ENCODE measurements around the gene FAM229A. TPM values are rescaled to one million over a fixed set of nuclear protein-coding genes. Genes with fewer than 3 reads are reported as not detected.
A peak's percentile ranks its signal among the peaks of the same experiment; 100 is the strongest.

The FAM229A gene
- total and polyA plus RNA-seq, 9 of the 15 experiments (the other 6 are each of a cell fraction or from before 2014, with no cell fraction given): 0.04 to 21.6 (median 7.4) TPM

DNA sequence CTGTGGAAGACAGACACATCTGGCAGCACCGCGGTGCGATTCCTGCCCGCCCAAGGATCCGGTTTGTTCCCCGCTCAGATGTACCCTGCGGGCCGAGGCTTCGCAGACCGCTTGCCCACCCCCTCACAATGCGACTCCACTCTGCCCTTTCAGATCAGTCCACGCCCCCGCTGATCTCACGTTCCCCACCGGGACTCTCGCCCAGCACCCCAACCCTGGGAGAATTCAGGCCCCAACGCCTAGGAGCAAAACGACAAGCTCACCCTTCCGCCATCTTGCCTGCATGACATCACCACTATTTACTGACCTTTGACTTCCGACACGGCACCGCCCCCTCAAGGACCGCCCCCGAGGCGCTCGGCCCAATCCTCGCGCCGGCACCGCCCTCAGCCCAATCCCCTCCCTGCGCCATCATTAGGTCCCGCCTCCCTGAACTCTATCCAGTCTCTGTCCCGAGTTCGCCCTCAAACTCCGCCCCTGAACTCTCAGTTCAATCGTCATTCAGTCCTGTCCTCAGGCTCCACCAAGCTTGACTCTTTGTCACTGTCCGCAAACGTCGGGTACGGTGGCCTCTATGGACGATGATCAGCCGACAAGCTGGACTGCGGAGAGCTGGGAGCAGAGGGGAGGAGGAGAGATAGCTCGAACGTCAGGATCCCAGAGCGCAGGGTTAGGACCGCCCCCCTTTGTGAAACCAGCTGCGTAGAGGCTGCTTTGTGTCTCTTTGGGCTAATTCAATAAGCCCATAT, 32.0 kb upstream of the FAM229A start, which contains the start of gene BSDC1 (continued):
- TF ChIP-seq, protein P1, sequence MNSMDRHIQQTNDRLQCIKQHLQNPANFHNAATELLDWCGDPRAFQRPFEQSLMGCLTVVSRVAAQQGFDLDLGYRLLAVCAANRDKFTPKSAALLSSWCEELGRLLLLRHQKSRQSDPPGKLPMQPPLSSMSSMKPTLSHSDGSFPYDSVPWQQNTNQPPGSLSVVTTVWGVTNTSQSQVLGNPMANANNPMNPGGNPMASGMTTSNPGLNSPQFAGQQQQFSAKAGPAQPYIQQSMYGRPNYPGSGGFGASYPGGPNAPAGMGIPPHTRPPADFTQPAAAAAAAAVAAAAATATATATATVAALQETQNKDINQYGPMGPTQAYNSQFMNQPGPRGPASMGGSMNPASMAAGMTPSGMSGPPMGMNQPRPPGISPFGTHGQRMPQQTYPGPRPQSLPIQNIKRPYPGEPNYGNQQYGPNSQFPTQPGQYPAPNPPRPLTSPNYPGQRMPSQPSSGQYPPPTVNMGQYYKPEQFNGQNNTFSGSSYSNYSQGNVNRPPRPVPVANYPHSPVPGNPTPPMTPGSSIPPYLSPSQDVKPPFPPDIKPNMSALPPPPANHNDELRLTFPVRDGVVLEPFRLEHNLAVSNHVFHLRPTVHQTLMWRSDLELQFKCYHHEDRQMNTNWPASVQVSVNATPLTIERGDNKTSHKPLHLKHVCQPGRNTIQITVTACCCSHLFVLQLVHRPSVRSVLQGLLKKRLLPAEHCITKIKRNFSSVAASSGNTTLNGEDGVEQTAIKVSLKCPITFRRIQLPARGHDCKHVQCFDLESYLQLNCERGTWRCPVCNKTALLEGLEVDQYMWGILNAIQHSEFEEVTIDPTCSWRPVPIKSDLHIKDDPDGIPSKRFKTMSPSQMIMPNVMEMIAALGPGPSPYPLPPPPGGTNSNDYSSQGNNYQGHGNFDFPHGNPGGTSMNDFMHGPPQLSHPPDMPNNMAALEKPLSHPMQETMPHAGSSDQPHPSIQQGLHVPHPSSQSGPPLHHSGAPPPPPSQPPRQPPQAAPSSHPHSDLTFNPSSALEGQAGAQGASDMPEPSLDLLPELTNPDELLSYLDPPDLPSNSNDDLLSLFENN (IDR thresholded peaks at IDR 0.05; ENCODE audit: low read depth in 2 of 2, low read length in 2 of 2): peak in 1 of 2 experiments; percentile 80; a peak in 2 of 4 replicates
- TF ChIP-seq ZNF12 (CRISPR knock-in tag; IDR thresholded peaks at IDR 0.05) (no peak), ILF3 (IDR thresholded peaks at IDR 0.05; ENCODE audit: borderline replicate concordance) (no peak), CBFA2T3 (IDR thresholded peaks at IDR 0.05) (peak; percentile 64), TGIF2 (CRISPR knock-in tag; IDR thresholded peaks at IDR 0.05) (no peak), SREBF1 (IDR thresholded peaks at IDR 0.05; ENCODE audit: borderline replicate concordance, low read depth, low read length) (peak; percentile 63; the same call in 1 of the 2 replicates), ZNF507 (tag; conservative IDR thresholded peaks at IDR 0.05) (no peak), SIX5 (IDR thresholded peaks at IDR 0.05; ENCODE audit: borderline replicate concordance in 1 of 2, insufficient read depth in 1 of 2, low read depth in 1 of 2, low read length in 2 of 2) (peak in 1 of 2 experiments; percentile 33; a peak in 1 of 4 replicates), SLC30A9 (CRISPR knock-in tag; IDR thresholded peaks at IDR 0.05) (no peak), CCNT2 (IDR thresholded peaks at IDR 0.05; ENCODE audit: borderline replicate concordance, extremely low read depth, insufficient read length, low read depth, low read length) (peak; percentile 62), KLF13 (tag; IDR thresholded peaks at IDR 0.05; ENCODE audit: borderline replicate concordance, low read depth) (peak; percentile 94), PYGO2 (tag; IDR thresholded peaks at IDR 0.05) (no peak), ZNF644 (tag; IDR thresholded peaks at IDR 0.05; ENCODE audit: low read depth) (peak; percentile 36; the same call in 1 of the 2 replicates), ZBTB1 (CRISPR knock-in tag; IDR thresholded peaks at IDR 0.05; ENCODE audit: borderline replicate concordance, low read depth) (no peak), SRF (CRISPR knock-in tag; IDR thresholded peaks at IDR 0.05) (peak in 1 of 2 experiments; percentile 90; a peak in 2 of 4 replicates)
- TF ChIP-seq, protein P2, sequence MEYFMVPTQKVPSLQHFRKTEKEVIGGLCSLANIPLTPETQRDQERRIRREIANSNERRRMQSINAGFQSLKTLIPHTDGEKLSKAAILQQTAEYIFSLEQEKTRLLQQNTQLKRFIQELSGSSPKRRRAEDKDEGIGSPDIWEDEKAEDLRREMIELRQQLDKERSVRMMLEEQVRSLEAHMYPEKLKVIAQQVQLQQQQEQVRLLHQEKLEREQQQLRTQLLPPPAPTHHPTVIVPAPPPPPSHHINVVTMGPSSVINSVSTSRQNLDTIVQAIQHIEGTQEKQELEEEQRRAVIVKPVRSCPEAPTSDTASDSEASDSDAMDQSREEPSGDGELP (CRISPR knock-in tag; IDR thresholded peaks at IDR 0.05; ENCODE audit: borderline replicate concordance): peak; percentile 99
- TF ChIP-seq, protein P3, sequence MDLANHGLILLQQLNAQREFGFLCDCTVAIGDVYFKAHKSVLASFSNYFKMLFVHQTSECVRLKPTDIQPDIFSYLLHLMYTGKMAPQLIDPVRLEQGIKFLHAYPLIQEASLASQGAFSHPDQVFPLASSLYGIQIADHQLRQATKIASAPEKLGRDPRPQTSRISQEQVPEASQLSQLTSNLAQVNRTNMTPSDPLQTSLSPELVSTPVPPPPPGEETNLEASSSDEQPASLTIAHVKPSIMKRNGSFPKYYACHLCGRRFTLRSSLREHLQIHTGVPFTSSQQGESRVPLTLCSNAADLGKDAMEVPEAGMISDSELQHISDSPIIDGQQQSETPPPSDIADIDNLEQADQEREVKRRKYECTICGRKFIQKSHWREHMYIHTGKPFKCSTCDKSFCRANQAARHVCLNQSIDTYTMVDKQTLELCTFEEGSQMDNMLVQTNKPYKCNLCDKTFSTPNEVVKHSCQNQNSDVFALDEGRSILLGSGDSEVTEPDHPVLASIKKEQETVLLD (IDR thresholded peaks at IDR 0.05): peak; percentile 75
- TF ChIP-seq, protein P4, sequence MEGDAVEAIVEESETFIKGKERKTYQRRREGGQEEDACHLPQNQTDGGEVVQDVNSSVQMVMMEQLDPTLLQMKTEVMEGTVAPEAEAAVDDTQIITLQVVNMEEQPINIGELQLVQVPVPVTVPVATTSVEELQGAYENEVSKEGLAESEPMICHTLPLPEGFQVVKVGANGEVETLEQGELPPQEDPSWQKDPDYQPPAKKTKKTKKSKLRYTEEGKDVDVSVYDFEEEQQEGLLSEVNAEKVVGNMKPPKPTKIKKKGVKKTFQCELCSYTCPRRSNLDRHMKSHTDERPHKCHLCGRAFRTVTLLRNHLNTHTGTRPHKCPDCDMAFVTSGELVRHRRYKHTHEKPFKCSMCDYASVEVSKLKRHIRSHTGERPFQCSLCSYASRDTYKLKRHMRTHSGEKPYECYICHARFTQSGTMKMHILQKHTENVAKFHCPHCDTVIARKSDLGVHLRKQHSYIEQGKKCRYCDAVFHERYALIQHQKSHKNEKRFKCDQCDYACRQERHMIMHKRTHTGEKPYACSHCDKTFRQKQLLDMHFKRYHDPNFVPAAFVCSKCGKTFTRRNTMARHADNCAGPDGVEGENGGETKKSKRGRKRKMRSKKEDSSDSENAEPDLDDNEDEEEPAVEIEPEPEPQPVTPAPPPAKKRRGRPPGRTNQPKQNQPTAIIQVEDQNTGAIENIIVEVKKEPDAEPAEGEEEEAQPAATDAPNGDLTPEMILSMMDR (IDR thresholded peaks at IDR 0.05 in 2 of 3, conservative IDR thresholded peaks at IDR 0.05 in 1 of 3; ENCODE audit: insufficient read depth in 2 of 3, low read depth in 1 of 3, low read length in 3 of 3): 0 out of 6 replicates have a peak, but pooled peaks of 1 of the 3 experiments have one; percentile 15

Measured in K562 (cell line).